ENCODE data around the gene ST8SIA5.
"Not testable (repeated sequence)": the region's sequence is repeated elsewhere in the genome, so short reads cannot be mapped to it uniquely, and the experiment has no call there.

The ST8SIA5 gene

GRCh38 chr18:46756559-46757201 is at the start of gene ST8SIA5:
ST8SIA5 (minus strand) TSS chr18:46757053; CDS start chr18:46756508, 545 bp downstream.
- no peak for DNase-seq

GRCh38 chr18:46795945-46796344 is 39.1 kb upstream of the ST8SIA5 start:
- not testable (repeated sequence) for DNase-seq

GRCh38 chr18:46794607-46795006 is 37.8 kb upstream of the ST8SIA5 start:
- no peak for DNase-seq

GRCh38 chr18:46793565-46793964 is 36.7 kb upstream of the ST8SIA5 start:
- peak; percentile 16 to 23 for DNase-seq

- DNase-seq = no peak
These were observed 32.2 kb upstream of the ST8SIA5 start for GRCh38 chr18:46789088-46789487.

- DNase-seq = no peak
These were observed 30.8 kb upstream of the ST8SIA5 start for GRCh38 chr18:46787674-46788073.

GRCh38 chr18:46772357-46772756 is 15.5 kb upstream of the ST8SIA5 start:
- peak; percentile 68 for DNase-seq

- DNase-seq = no peak
These were observed 14.3 kb upstream of the ST8SIA5 start for GRCh38 chr18:46771141-46771540.

GRCh38 chr18:46770708-46771107 is 13.9 kb upstream of the ST8SIA5 start:
- DNase-seq = no peak

- DNase-seq = no peak
These were observed 11.5 kb upstream of the ST8SIA5 start for GRCh38 chr18:46768166-46768921.

- DNase-seq = no peak
These were observed 10.4 kb upstream of the ST8SIA5 start for GRCh38 chr18:46767217-46767616.

GRCh38 chr18:46764586-46764985 is 7.7 kb upstream of the ST8SIA5 start:
- DNase-seq = no peak

GRCh38 chr18:46761059-46761769 is 4.4 kb upstream of the ST8SIA5 start:
- no peak for DNase-seq

GRCh38 chr18:46759890-46760289 is 3.0 kb upstream of the ST8SIA5 start:
- no peak for DNase-seq

- no peak for DNase-seq
These were observed 761 bp downstream of the ST8SIA5 start for GRCh38 chr18:46756025-46756558.

- peak; percentile 46 to 53 for DNase-seq
These were observed 1.4 kb downstream of the ST8SIA5 start for GRCh38 chr18:46755315-46756024.

- DNase-seq = no peak
These were observed 2.1 kb downstream of the ST8SIA5 start for GRCh38 chr18:46754661-46755292.

- peak; percentile 36 to 40 for DNase-seq
These were observed 2.7 kb downstream of the ST8SIA5 start for GRCh38 chr18:46754188-46754587.

- DNase-seq = no peak
These were observed 5.0 kb downstream of the ST8SIA5 start for GRCh38 chr18:46751882-46752281.

GRCh38 chr18:46750626-46751025 is 6.2 kb downstream of the ST8SIA5 start:
- no peak for DNase-seq

- no peak for DNase-seq
These were observed 8.4 kb downstream of the ST8SIA5 start for GRCh38 chr18:46748466-46748865.

- DNase-seq = no peak
These were observed 16.8 kb downstream of the ST8SIA5 start for GRCh38 chr18:46740046-46740445.

All from Kasumi-1 (cell line).